HG03064 (cell line): ENCODE results near the gene USP51.
"Not testable (repeated sequence)": the region's sequence is repeated elsewhere in the genome, so short reads cannot be mapped to it uniquely, and the experiment has no call there.

Source experiments
- ATAC-seq: cut with Tn5 transposase; IDR thresholded peaks from one replicate; pipeline ENCODE4 v1.9.1; 2021; ENCODE audit warnings: low read depth; ENCODE audit not compliant: unreplicated experiment

USP51 gene

DNA sequence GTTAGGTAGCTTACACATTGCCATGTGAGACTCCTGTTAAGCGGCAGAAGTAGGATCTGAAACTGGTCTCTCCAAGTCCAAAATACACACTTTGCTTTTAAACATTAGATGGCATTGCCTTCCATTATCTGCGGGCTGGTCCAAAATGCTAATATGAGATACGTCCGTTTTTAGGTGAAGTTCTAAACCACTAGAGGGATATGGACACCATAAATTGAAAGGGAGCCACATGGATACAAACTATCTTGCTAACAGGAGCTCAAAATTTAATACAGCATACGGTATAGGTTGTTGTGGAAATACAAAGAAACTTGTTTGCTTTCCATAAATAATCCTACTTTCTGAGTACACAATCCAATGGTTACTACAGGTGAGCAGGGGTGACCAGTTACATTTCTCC, 23.9 kb downstream of the USP51 start:
- not testable (repeated sequence) for ATAC-seq

DNA sequence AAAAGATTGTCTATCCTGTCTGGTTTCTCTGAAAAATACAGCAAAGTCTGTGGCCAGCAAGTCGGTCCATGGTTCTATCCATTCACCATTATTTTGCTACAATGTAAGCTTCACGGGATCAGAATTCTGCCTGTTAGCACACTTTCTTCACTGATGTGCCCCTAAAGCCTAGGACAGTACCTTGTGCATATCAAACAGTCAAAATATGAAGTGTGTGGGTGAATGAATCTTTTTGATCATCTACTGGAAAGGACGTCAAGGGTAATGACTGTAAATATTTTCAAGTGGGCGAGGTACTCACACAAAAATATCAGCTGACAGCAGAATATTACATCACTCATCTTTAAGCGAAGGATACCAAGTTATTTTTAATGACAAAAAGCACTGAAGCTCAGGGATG, 24.5 kb downstream of the USP51 start:
- ATAC-seq = not testable (repeated sequence)

DNA sequence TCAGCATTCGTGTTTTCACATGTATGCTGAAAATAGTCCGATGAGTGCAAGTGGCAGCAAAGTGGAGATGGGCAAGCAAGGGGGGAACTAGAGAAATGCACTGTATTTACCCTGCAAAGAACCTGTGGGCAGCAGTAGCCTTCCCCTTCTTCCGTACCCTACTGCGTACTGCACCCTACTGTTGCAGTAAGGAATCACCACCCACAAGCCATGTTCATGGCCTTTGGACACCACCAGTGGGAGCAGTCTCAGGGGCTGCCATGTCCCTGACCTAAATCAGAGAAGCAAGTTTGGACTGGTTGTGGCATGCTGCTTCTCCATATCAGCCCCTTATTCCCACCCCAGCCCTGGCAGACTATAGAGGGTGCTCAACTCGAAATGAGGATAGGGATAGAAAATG, 25.6 kb downstream of the USP51 start:
- ATAC-seq = not testable (repeated sequence)

DNA sequence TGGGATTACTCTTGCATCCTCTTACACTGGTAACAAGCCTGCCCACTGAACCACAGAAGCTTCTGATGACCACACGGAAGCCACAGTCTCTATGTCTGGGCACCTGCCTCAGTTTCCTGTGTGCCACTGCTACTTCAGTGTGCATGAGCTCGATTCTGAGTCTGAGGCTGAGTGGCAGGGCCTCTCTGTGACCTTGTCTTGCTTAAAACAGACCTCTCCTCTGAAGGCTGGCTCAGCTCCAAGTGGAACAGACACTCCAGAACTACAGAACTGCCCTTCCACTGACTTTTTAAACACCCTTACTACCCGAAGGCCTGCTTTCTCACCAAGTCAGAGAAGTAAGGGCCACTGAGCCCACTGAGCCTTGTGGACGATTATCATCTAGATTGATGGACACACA, 29.7 kb downstream of the USP51 start:
- ATAC-seq = not testable (repeated sequence)

DNA sequence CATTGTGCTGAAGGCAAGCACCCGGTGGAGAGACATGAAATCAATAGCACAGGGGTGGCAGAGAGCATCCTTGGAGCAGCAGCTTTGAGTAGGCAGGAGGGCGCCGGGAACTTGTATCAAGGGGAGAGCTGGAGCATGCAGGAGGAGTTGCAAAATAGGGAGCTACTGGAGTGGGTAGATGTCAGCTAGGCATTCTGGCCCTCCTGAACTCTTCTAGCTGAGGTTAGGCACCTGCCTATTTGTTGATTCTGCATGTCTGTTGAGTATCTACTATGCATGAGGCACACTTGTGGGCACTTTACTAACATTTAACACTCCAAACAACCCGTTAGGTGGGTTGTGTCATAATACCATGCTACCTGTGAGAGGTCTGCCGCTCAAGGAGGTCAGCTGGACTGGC, 30.2 kb downstream of the USP51 start:
- not testable (repeated sequence) for ATAC-seq

DNA sequence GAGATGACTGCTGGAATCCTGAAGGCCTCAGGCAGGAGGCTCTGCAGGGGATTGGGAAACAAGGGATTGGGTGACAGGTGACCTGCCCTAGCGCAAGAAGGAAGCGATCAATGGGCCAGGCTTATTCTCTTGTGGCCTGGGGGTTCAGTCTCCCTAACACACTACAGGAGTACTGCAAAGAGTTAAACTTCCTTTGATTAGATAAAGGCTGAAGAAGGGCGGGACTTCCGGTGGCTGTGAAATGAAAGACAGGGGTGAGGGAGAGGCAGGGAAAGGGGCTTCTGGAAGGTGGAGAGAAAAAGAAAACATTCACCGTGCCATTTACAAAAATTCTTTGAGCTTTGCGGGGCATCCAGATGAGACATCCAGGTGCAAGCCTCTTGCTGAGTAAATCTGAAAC, 33.9 kb downstream of the USP51 start:
- ATAC-seq = not testable (repeated sequence)

DNA sequence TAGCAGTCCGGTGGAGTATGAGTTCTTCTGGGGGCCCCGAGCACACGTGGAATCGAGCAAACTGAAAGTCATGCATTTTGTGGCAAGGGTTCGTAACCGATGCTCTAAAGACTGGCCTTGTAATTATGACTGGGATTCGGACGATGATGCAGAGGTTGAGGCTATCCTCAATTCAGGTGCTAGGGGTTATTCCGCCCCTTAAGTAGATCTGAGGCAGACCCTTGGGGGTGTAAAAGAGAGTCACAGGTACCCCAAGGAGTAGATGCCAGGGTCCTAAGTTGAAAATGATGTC, 36.9 kb downstream of the USP51 start:
- no peak for ATAC-seq

DNA sequence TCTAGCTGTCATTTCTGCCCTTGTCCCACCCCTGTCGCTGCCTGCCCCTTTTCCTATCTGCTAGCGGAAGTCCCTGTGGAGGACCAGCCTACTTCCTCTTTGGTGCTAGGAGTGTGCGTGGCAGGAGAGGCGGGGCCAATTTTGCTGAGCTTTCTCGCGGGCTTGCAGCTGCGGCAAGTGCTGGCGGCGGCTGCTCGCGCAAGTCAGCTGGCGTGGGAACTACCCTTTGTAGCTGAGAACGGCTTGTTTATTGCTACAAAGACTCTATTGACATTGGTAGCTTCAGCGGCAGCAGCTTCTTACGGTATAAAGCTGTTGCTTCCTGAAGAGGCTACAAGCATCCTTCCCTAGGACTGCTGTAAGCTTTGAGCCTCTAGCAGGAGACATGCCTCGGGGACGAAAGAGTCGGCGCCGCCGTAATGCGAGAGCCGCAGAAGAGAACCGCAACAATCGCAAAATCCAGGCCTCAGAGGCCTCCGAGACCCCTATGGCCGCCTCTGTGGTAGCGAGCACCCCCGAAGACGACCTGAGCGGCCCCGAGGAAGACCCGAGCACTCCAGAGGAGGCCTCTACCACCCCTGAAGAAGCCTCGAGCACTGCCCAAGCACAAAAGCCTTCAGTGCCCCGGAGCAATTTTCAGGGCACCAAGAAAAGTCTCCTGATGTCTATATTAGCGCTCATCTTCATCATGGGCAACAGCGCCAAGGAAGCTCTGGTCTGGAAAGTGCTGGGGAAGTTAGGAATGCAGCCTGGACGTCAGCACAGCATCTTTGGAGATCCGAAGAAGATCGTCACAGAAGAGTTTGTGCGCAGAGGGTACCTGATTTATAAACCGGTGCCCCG, 37.4 kb downstream of the USP51 start, which contains the start of gene MAGEH1:
TSS of gene MAGEH1 (plus strand) at position 138 of the 843 bp plus-strand sequence. CDS start at position 386, 248 bp downstream.
- ATAC-seq = peak; percentile 98

DNA sequence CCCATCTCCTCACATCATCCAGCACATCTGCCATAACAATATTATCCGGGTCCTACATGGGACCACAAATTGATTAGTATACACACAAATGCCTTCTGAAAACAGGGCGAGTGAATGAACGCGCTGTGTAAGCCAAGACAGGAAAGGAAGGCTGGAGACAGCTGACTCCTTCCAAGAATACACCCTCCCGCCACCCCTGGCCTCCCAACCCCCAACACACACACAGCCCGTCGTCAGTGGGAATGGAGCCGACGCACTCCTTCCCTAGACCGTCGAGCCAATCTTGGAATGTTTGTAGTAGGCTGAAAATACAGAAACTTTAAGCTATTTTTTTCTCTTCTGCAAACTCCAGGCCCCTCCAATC, 38.0 kb downstream of the USP51 start:
- ATAC-seq = peak; percentile 38

DNA sequence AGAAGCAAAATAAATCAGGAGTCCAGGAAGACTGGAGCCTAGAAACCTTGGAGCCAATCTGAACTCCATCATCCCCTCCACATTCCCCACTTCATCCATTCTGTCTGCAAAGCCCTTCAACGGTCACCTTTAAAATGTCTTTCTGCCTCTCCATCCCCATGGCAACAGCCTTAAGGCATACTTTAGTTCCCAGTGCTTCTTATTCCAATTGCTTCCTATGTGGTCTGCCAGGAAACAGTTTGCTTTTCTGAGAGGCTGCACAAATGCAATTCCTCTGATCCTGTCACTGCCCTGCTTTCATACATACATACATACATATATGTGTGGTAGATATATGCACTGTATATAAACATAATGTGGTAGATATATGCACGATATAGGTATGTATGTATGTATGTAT, 38.5 kb downstream of the USP51 start:
- ATAC-seq = no peak

DNA sequence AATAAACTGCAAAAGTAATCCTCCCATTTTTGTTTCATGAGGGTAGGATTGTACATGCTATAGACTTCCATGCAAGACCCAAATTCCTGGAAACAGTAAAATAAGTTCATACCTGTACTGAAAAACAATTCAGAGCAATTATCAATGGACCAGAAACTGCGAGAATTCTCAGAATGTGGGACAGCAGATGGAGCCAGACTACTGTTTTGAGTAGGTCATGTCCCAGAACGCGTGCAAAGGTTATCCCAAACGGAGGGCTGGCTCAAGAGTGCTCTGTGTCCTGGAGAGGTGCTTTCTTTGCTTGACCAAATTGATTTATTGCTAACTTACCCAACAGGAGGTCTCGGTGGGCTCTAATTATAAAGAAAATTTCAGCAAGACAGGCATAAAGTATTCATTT, 39.4 kb downstream of the USP51 start:
- no peak for ATAC-seq

DNA sequence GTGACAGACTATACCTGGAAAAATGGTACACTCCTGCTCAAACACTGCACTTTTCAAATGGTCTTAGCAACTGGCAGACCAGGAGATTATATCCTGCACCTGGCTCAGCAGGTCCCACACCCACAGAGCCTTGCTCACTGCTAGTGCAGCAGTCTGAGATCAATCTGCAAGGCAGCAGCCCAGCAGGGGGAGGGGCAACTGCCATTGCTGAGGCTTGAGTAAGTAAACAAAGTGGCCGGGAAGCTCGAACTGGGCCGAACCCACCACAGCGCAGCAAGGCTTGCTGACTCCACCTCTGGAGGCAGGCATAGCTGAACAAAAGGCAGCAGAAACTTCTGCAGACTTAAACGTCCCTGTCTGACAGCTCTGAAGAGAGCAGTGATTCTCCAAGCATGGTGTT, 46.2 kb downstream of the USP51 start:
- not testable (repeated sequence) for ATAC-seq
